B cell (primary cell): ENCODE measurements around the gene MOB3A. TPM values are rescaled to one million over a fixed set of nuclear protein-coding genes. Genes with fewer than 3 reads are reported as not detected.

Source experiments
- ATAC-seq: fragments of 200-7000 bp; cut with Tn5 transposase; one replicate; pipeline ENCODE4 v1.10.0; 2021; ENCODE audit warnings: low read depth, mild to moderate bottlenecking, moderate number of reproducible peaks, moderate library complexity
- CTCF ChIA-PET: fragments of 350-600 bp; sonication (Branson Sonifier 250); formaldehyde crosslinking; loops from one replicate; lab custom pipeline; 2021; ENCODE audit warnings: antibody characterized with exemption, inconsistent platforms; lab: Charles Lee
- POLR2A ChIA-PET: fragments of 350-600 bp; sonication (Branson Sonifier 250); formaldehyde crosslinking; loops from one replicate; lab custom pipeline; 2021; ENCODE audit warnings: antibody characterized with exemption; lab: Charles Lee
- DNase-seq: peaks from one replicate; pipeline ENCODE4 v3.0.0; 2013
- H2AFZ ChIP-seq: 2 replicates; pipeline ENCODE4 v1.6.1; 2012; ENCODE audit warnings: mild to moderate bottlenecking, low read depth, low read length; ENCODE audit not compliant: insufficient read depth, poor library complexity, severe bottlenecking
- H3K27ac ChIP-seq, 2 donors: 1 replicate in 1 of 2; 2 replicates in 1 of 2; pipeline ENCODE4 v1.5.1; 2012 to 2013; ENCODE audit warnings: low read length in 2 of 2, mild to moderate bottlenecking in 2 of 2, moderate library complexity in 1 of 2
- H3K27me3 ChIP-seq, 4 experiments: fragments of 200-600 bp in 1 of 4; sonication (generic) in 1 of 4; replicated peaks in 1 of 4; 1 replicate in 2 of 4; 2 replicates in 2 of 4; pipeline versions ENCODE4 v1.6.1 to v1.7.0; 2013 to 2016; ENCODE audit warnings: low read length in 3 of 4, mild to moderate bottlenecking in 2 of 4, mixed read lengths in 1 of 4, moderate library complexity in 1 of 4; ENCODE audit not compliant: insufficient read depth in 4 of 4, control insufficient read depth in 3 of 4; ENCODE audit errors: control extremely low read depth in 1 of 4
- H3K36me3 ChIP-seq, 2 experiments: replicated peaks in 1 of 2; 1 replicate in 1 of 2; 2 replicates in 1 of 2; pipeline versions ENCODE4 v1.6.1 to v1.7.1; 2013; ENCODE audit warnings: low read length in 1 of 2; ENCODE audit not compliant: insufficient read depth in 2 of 2, control insufficient read depth in 1 of 2; ENCODE audit errors: control extremely low read depth in 1 of 2, extremely low read depth in 1 of 2
- H3K4me1 ChIP-seq, 2 donors: fragments of 200-600 bp in 1 of 2; sonication (generic) in 1 of 2; 1 replicate in 1 of 2; 2 replicates in 1 of 2; pipeline versions ENCODE4 v1.5.1 to v1.6.1; 2013 to 2017; ENCODE audit warnings: low read length in 2 of 2; ENCODE audit not compliant: control insufficient read depth in 2 of 2, insufficient read depth in 2 of 2
- H3K4me2 ChIP-seq: replicated peaks from 2 replicates; pipeline ENCODE3; 2012; ENCODE audit warnings: mild to moderate bottlenecking, low read depth, low read length; ENCODE audit not compliant: poor library complexity, severe bottlenecking
- H3K4me3 ChIP-seq, 5 experiments: fragments of 200-600 bp in 1 of 5; sonication (generic) in 1 of 5; 1 replicate in 3 of 5; 2 replicates in 2 of 5; pipeline versions ENCODE4 v1.5.1 to v1.7.0; 2011 to 2016; ENCODE audit warnings: low read length in 4 of 5, mild to moderate bottlenecking in 4 of 5, low read depth in 2 of 5, control low read depth in 1 of 5, moderate library complexity in 1 of 5; ENCODE audit not compliant: insufficient read depth in 1 of 5; ENCODE audit errors: control extremely low read depth in 1 of 5, extremely low read depth in 1 of 5
- H3K79me2 ChIP-seq: fragments of 200-600 bp; sonication (generic); one replicate; pipeline ENCODE4 v1.6.0; 2016; ENCODE audit warnings: low read length; ENCODE audit not compliant: control insufficient read depth, insufficient read depth
- H3K9ac ChIP-seq: fragments of 200-600 bp; sonication (generic); 2 replicates; pipeline ENCODE4 v1.6.1; 2017; ENCODE audit warnings: mild to moderate bottlenecking, low read length, moderate library complexity
- H3K9me3 ChIP-seq, 3 donors: one replicate each; pipeline versions ENCODE4 v1.6.1 to v1.7.1; 2013; ENCODE audit warnings: low read length in 2 of 3; ENCODE audit not compliant: control insufficient read depth in 2 of 3, insufficient read depth in 1 of 3; ENCODE audit errors: control extremely low read depth in 1 of 3
- H4K20me1 ChIP-seq: 2 replicates; pipeline ENCODE4 v1.6.0; 2012; ENCODE audit warnings: mild to moderate bottlenecking, low read length; ENCODE audit not compliant: insufficient read depth, control insufficient read depth, poor library complexity, severe bottlenecking
- H3K27ac Mint-ChIP-seq: one replicate; pipeline ENCODE4 v1.8.0; 2021; ENCODE audit warnings: mixed read lengths
- H3K27me3 Mint-ChIP-seq: one replicate; pipeline ENCODE4 v1.8.0; 2021; ENCODE audit warnings: mixed read lengths
- H3K4me1 Mint-ChIP-seq: one replicate; pipeline ENCODE4 v1.8.0; 2021; ENCODE audit warnings: mixed read lengths
- H3K4me3 Mint-ChIP-seq: one replicate; pipeline ENCODE4 v1.8.0; 2021; ENCODE audit warnings: mixed read lengths
- H3K9me3 Mint-ChIP-seq: one replicate; pipeline ENCODE4 v1.8.0; 2022; ENCODE audit warnings: mixed read lengths; ENCODE audit not compliant: insufficient read depth
- CTCF ChIP-seq: fragments of 200-600 bp; IDR thresholded peaks from one replicate; pipeline ENCODE4 v1.8.0; 2022; ENCODE audit warnings: antibody characterized with exemption, mild to moderate bottlenecking
- EZH2 ChIP-seq: IDR thresholded peaks from 2 replicates; pipeline ENCODE4 v1.6.1; 2012; ENCODE audit warnings: borderline replicate concordance, low read depth, mild to moderate bottlenecking, moderate library complexity, low read length; ENCODE audit not compliant: insufficient read depth, poor library complexity, severe bottlenecking
- WGBS: methylation state at CpG from one replicate; pipeline ENCODE4 v1.1.5; 2013; ENCODE audit warnings: missing lambda C conversion rate; ENCODE audit not compliant: insufficient coverage; 5-methylcytosine and 5-hydroxymethylcytosine counted together
- intact Hi-C: fragments of 100-400 bp; cut with micrococcal nuclease; formaldehyde crosslinking; loops from one replicate; pipeline ENCODE4 v1.10.0; 2022
- polyA plus RNA-seq: library from polyadenylated mRNA; depleted of rRNA; stranded (reverse); fragments of >200 nt; gene quantifications from 2 replicates; pipeline ENCODE4 v1.2.3, GENCODE V29; 2012
- total RNA-seq, 2 donors: library from RNA; stranded (reverse); fragments of 120-200 nt in 1 of 2; gene quantifications; 1 replicate in 1 of 2; 2 replicates in 1 of 2; pipeline versions ENCODE4 v1.2.3 to v1.2.4, GENCODE V29; 2013 to 2022

MOB3A gene
- total and polyA plus RNA-seq, 2 donors (not counting 1 experiment from before 2014, with no cell fraction given), result 190 to 228 TPM

GRCh38 chr19:2063824-2064223 is 32.3 kb downstream of the MOB3A start:
- no peak overlapping the region for H2AFZ ChIP-seq
- H3K27me3 ChIP-seq, result no peaks in the 10 kb centered on the region
- Mint-ChIP-seq H3K27ac (no peak overlapping the region), H3K4me3 (peak overlapping the region; percentile 47), H3K27me3 (no peaks in the 10 kb centered on the region), H3K9me3 (no peaks in the 10 kb centered on the region), H3K4me1 (peaks cover 42% of the 10 kb centered on the region)
- intact Hi-C loops, result no loop called here
- WGBS, result 94% methylated on average over 7 of the region's 8 CpGs
- no peaks in the 10 kb centered on the region for H3K9me3 ChIP-seq
- no peak overlapping the region for H3K4me2 ChIP-seq
- DNase-seq (no peak), ATAC-seq (no peak)
- TF ChIP-seq EZH2 (no peak), CTCF (no peak)
- H3K27ac ChIP-seq, result no peak overlapping the region
- H3K79me2 ChIP-seq, result peaks cover 65% of the 10 kb centered on the region
- ChIA-PET CTCF (interaction anchor here (1.6 kb wide), 1 partner anchor 31 kb away, joined by 6 read pairs; no protein-coding TSS in a partner anchor), POLR2A (interaction anchor here (0.6 to 4.3 kb wide), 5 partner anchors 11 to 209 kb away, joined by 3 to 41 read pairs (median 4); partner anchors contain the start of genes IZUMO4, MKNK2 and MOB3A)
- peaks cover 19 to 62% of the 10 kb centered on the region in 2 donors for H3K4me1 ChIP-seq
- H3K36me3 ChIP-seq, result no peaks in the 10 kb centered on the region
- H3K9ac ChIP-seq, result no peak overlapping the region
- H4K20me1 ChIP-seq, result no peaks in the 10 kb centered on the region
- H3K4me3 ChIP-seq, result no peak overlapping the region

GRCh38 chr19:2062770-2063169 is 33.4 kb downstream of the MOB3A start:
- H3K9ac ChIP-seq, result no peak overlapping the region
- POLR2A ChIA-PET, result interaction anchor here (0.6 to 4.3 kb wide), 8 partner anchors 10 to 32 kb away, joined by 3 to 41 read pairs (median 4); partner anchors contain the start of genes IZUMO4, MKNK2 and MOB3A
- intact Hi-C loops, result no loop called here

More at GRCh38 chr19:2062770-2063169, 33.4 kb downstream of the MOB3A start:
- CTCF ChIA-PET, result interaction anchor here (0.8 to 1.6 kb wide), 3 partner anchors 9 to 166 kb away, joined by 3 to 6 read pairs (median 5); no protein-coding TSS in a partner anchor
- peak overlapping the region; percentile 98 for H3K4me2 ChIP-seq
- WGBS, result 83% methylated on average over 8 of the region's 9 CpGs
- no peak overlapping the region for H2AFZ ChIP-seq
- DNase-seq, result no peak
- H3K79me2 ChIP-seq, result peaks cover 62% of the 10 kb centered on the region
- TF ChIP-seq CTCF (no peak), EZH2 (no peak)
- Mint-ChIP-seq H3K4me3 (peak overlapping the region; percentile 95), H3K4me1 (peaks cover 40% of the 10 kb centered on the region), H3K9me3 (no peaks in the 10 kb centered on the region), H3K27me3 (no peaks in the 10 kb centered on the region), H3K27ac (peak overlapping the region; percentile 63)
- no peak overlapping the region for H3K27ac ChIP-seq
- H3K36me3 ChIP-seq, result no peaks in the 10 kb centered on the region
- no peaks in the 10 kb centered on the region for H3K9me3 ChIP-seq
- no peak for ATAC-seq
- no peaks in the 10 kb centered on the region for H3K27me3 ChIP-seq
- no peaks in the 10 kb centered on the region for H4K20me1 ChIP-seq
- peaks cover 19 to 60% of the 10 kb centered on the region in 2 donors for H3K4me1 ChIP-seq
- no peak overlapping the region for H3K4me3 ChIP-seq
